Measurements from ENCODE around the gene LMF2.

DNA sequence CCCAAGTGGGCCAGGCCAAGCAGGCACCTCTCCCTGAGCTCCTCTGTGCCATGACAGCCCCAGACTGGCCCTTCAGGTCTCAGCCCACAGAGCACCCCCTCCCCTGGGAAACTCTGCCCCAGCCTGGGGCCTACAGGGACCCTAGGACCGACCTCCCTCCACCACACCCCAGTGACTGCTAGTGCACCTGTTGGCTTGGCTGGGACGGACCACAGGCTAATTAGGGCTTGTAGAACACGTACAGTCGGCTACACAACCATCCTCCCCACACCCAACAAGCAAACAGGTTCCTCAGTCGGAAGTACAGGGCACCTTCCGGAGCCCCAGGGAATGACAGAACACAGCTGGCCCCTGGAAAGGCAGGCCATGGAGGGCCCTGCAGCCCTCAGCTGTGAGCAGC lies 37.0 kb downstream of the LMF2 start:
- TF ChIP-seq POLR2AphosphoS5 (IDR thresholded peaks at IDR 0.05; ENCODE audit: low read depth, low read length) (no peak), SRF (IDR thresholded peaks at IDR 0.05; ENCODE audit: low read depth) (no peak)
